ENCODE data around the gene POLR3B. TPM values are rescaled to one million over a fixed set of nuclear protein-coding genes. Genes with fewer than 3 reads are reported as not detected.

Gene POLR3B
- total and polyA plus RNA-seq, 2 experiments from 2014 or later, result 4.0 to 14.6 TPM

DNA sequence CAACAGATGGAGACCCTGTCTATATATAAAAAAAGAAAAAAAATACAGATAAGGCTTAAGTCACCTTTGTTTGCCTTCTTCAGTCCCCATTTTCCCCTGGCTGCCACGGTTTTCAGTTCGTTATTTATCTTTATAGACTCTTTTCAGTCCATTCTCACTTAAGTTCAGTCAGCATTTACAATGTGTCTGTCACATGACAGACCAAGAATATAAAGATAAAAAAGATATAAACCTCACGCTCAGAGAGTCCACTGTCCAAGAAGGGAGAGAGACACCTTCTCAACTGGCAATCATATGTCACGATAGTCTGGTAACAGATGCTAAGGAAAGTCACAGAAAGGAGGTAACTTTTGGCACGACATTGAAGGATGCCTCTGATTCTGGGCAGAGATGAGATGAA lies 13.4 kb upstream of the POLR3B start:
- Mint-ChIP-seq H3K27ac (no peak overlapping the region), H3K36me3 (ENCODE audit: low read depth) (no peaks in the 10 kb centered on the region), H3K9me3 (no peaks in the 10 kb centered on the region), H3K4me1 (no peaks in the 10 kb centered on the region), H3K4me3 (no peak overlapping the region), H3K27me3 (ENCODE audit: insufficient read depth, low read depth, poor library complexity) (no peaks in the 10 kb centered on the region)
- Histone ChIP-seq H3K9me2 (ENCODE audit: insufficient read depth) (0 out of 2 replicates have a peak, but pooled peaks cover 4% of the 10 kb centered on the region), H3F3A (replicated peaks; ENCODE audit: low read depth) (no peaks in the 10 kb centered on the region), H3K27me3 (ENCODE audit: insufficient read depth) (no peaks in the 10 kb centered on the region), H3K4me1 (ENCODE audit: insufficient read depth) (no peaks in the 10 kb centered on the region), H3K36me3 (ENCODE audit: insufficient read depth) (no peaks in the 10 kb centered on the region), H3K27ac (ENCODE audit: low read depth) (no peak overlapping the region), H4K20me1 (replicated peaks; ENCODE audit: insufficient read depth) (no peaks in the 10 kb centered on the region), H3K4me3 (no peak overlapping the region), H3K79me2 (replicated peaks; ENCODE audit: insufficient read depth) (no peaks in the 10 kb centered on the region), H3K4me2 (no peak overlapping the region), H2AFZ (no peak overlapping the region)
- TF ChIP-seq EZH2 (IDR thresholded peaks at IDR 0.05; ENCODE audit: low read depth, unreplicated experiment), result no peak
- TF ChIP-seq EZH2phosphoT487 (IDR thresholded peaks at IDR 0.05; ENCODE audit: unreplicated experiment), result no peak
- TF ChIP-seq, protein P1, sequence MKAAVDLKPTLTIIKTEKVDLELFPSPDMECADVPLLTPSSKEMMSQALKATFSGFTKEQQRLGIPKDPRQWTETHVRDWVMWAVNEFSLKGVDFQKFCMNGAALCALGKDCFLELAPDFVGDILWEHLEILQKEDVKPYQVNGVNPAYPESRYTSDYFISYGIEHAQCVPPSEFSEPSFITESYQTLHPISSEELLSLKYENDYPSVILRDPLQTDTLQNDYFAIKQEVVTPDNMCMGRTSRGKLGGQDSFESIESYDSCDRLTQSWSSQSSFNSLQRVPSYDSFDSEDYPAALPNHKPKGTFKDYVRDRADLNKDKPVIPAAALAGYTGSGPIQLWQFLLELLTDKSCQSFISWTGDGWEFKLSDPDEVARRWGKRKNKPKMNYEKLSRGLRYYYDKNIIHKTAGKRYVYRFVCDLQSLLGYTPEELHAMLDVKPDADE (IDR thresholded peaks at IDR 0.05), result no peak
- TF ChIP-seq ZNF462 (CRISPR knock-in tag; IDR thresholded peaks at IDR 0.05), result no peak
- no peak for TF ChIP-seq NANOG (IDR thresholded peaks at IDR 0.05; ENCODE audit: borderline replicate concordance)
- ATAC-seq (no peak), DNase-seq (ENCODE audit: low spot score) (no peak)

DNA sequence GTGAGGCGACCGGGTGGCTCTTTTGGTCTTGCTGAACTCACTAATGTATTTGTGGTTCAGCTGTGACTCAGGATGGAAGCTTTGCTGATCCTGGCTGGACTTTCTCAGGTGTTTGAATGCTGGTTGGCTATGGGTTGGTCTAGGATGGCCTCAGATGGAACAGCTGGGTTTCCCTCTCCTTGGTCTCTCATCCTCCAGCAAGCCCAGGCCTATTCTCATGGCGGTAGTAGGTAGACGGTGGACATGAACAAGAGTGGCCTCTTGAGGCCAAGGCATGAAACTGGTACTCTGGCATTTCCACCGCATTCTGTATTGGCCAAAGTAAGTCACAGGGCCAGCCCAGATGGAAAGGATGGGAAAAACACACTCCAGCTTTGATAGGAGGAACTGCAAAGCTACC lies 11.8 kb upstream of the POLR3B start:
- peak; percentile 72 for DNase-seq (ENCODE audit: low spot score)
- no peaks in the 10 kb centered on the region for H3K36me3 Mint-ChIP-seq (ENCODE audit: low read depth)
- Histone ChIP-seq H3K27ac (ENCODE audit: low read depth) (no peak overlapping the region), H3K4me3 (no peak overlapping the region), H3K4me2 (no peak overlapping the region), H3F3A (replicated peaks; ENCODE audit: low read depth) (no peaks in the 10 kb centered on the region), H3K9me2 (ENCODE audit: insufficient read depth) (0 out of 2 replicates have a peak, but pooled peaks cover 4% of the 10 kb centered on the region), H3K27me3 (ENCODE audit: insufficient read depth) (no peaks in the 10 kb centered on the region), H2AFZ (no peak overlapping the region), H3K79me2 (replicated peaks; ENCODE audit: insufficient read depth) (no peaks in the 10 kb centered on the region), H3K4me1 (ENCODE audit: insufficient read depth) (no peaks in the 10 kb centered on the region), H3K36me3 (ENCODE audit: insufficient read depth) (no peaks in the 10 kb centered on the region), H4K20me1 (replicated peaks; ENCODE audit: insufficient read depth) (no peaks in the 10 kb centered on the region)
- no peaks in the 10 kb centered on the region for H3K4me1 Mint-ChIP-seq
- H3K27ac Mint-ChIP-seq, result no peak overlapping the region
- ATAC-seq, result peak; percentile 99
- no peaks in the 10 kb centered on the region for H3K27me3 Mint-ChIP-seq (ENCODE audit: insufficient read depth, low read depth, poor library complexity)
- H3K9me3 Mint-ChIP-seq, result no peaks in the 10 kb centered on the region
- no peak overlapping the region for H3K4me3 Mint-ChIP-seq
- TF ChIP-seq POLR2AphosphoS5 (IDR thresholded peaks at IDR 0.05; ENCODE audit: low read depth) (no peak), EZH2 (IDR thresholded peaks at IDR 0.05; ENCODE audit: low read depth, unreplicated experiment) (no peak), ZNF331 (CRISPR knock-in tag; IDR thresholded peaks at IDR 0.05; ENCODE audit: low read depth) (no peak)

Data from GM23338 (cell line).